ENCODE results near the gene RAB36.

Gene RAB36

GRCh38 chr22:23159291-23159630, 14.0 kb downstream of the RAB36 start:
- ATAC-seq: no peak

GRCh38 chr22:23161029-23161428, 15.8 kb downstream of the RAB36 start:
- ATAC-seq: no peak

- no peak for ATAC-seq
These were observed 16.3 kb downstream of the RAB36 start for GRCh38 chr22:23161574-23161973.

- ATAC-seq: no peak
These were observed 18.4 kb downstream of the RAB36 start for GRCh38 chr22:23163665-23164064.

- ATAC-seq: no peak
These were observed 18.8 kb downstream of the RAB36 start for GRCh38 chr22:23164091-23164490.

- no peak for ATAC-seq
These were observed 21.0 kb downstream of the RAB36 start for GRCh38 chr22:23166042-23166831.

- ATAC-seq: no peak
These were observed 21.8 kb downstream of the RAB36 start for GRCh38 chr22:23166841-23167616.

GRCh38 chr22:23168391-23169042, 23.2 kb downstream of the RAB36 start:
- ATAC-seq: no peak

- ATAC-seq: no peak
These were observed 23.7 kb downstream of the RAB36 start for GRCh38 chr22:23169043-23169406.

GRCh38 chr22:23175817-23176644, 30.8 kb downstream of the RAB36 start:
- no peak for ATAC-seq

- no peak for ATAC-seq
These were observed 31.4 kb downstream of the RAB36 start for GRCh38 chr22:23176645-23177027.

- no peak for ATAC-seq
These were observed 31.9 kb downstream of the RAB36 start for GRCh38 chr22:23177197-23177596.

GRCh38 chr22:23178512-23179254, 33.4 kb downstream of the RAB36 start:
- ATAC-seq: no peak

GRCh38 chr22:23179381-23180299, 34.4 kb downstream of the RAB36 start:
- no peak for ATAC-seq

- ATAC-seq: peak; percentile 69
These were observed 35.1 kb downstream of the RAB36 start, which contains the start of gene BCR for GRCh38 chr22:23180301-23180892. TSS of gene BCR (plus strand) at chr22:23180509. CDS start at chr22:23180961, 452 bp downstream.

GRCh38 chr22:23180893-23181720, 35.8 kb downstream of the RAB36 start:
- ATAC-seq: peak in 1 of 2 donors; percentile 5

- ATAC-seq: no peak
These were observed 36.5 kb downstream of the RAB36 start for GRCh38 chr22:23181721-23182308.

GRCh38 chr22:23182309-23183060, 37.2 kb downstream of the RAB36 start:
- peak; percentile 53 to 60 for ATAC-seq

Measured in activated CD4-positive, CD25-positive, alpha-beta regulatory T cell treated with anti-CD3 and anti-CD28 coated beads, Interleukin-2, amount 50 U/mL, for 24 hours (primary cell).